GM18519 (cell line): ENCODE data around the gene CDSN.

Experiments used
- ATAC-seq: cut with Tn5 transposase; IDR thresholded peaks from one replicate; pipeline ENCODE4 v1.9.1; 2021; ENCODE audit warnings: mild to moderate bottlenecking, moderate library complexity; ENCODE audit not compliant: unreplicated experiment, low FRiP score

The CDSN gene

GRCh38 chr6:31121131-31121790, 1.0 kb upstream of the CDSN start:
- ATAC-seq: no peak

GRCh38 chr6:31118178-31118577, 2.1 kb downstream of the CDSN start:
- ATAC-seq: no peak

GRCh38 chr6:31116661-31117385, 3.4 kb downstream of the CDSN start:
- ATAC-seq: no peak

GRCh38 chr6:31115941-31116560, 4.2 kb downstream of the CDSN start:
- ATAC-seq: no peak

GRCh38 chr6:31114970-31115849, 5.0 kb downstream of the CDSN start:
- ATAC-seq: no peak

- ATAC-seq: no peak
These were observed 5.7 kb downstream of the CDSN start, which contains the start of gene PSORS1C1 for GRCh38 chr6:31114541-31114878. Gene PSORS1C1 (plus strand): TSS chr6:31114800. CDS start chr6:31129633, 14,833 bp downstream.

GRCh38 chr6:31113861-31114540, 6.2 kb downstream of the CDSN start:
- ATAC-seq: no peak

- ATAC-seq: no peak
These were observed 7.8 kb downstream of the CDSN start, which contains the start of gene C6orf15 for GRCh38 chr6:31112478-31112877. Gene C6orf15 (minus strand): TSS chr6:31112575. CDS start chr6:31112555, 20 bp downstream.

- no peak for ATAC-seq
These were observed 8.5 kb downstream of the CDSN start for GRCh38 chr6:31111712-31112111.

GRCh38 chr6:31110825-31111582, 9.2 kb downstream of the CDSN start:
- no peak for ATAC-seq

GRCh38 chr6:31107052-31107451, 13.2 kb downstream of the CDSN start:
- ATAC-seq: no peak

GRCh38 chr6:31103136-31103535, 17.1 kb downstream of the CDSN start:
- no peak for ATAC-seq

- ATAC-seq: no peak
These were observed 21.8 kb downstream of the CDSN start for GRCh38 chr6:31098449-31098938.

- ATAC-seq: no peak
These were observed 23.6 kb downstream of the CDSN start for GRCh38 chr6:31096656-31097055.

GRCh38 chr6:31096215-31096614, 24.0 kb downstream of the CDSN start:
- no peak for ATAC-seq

GRCh38 chr6:31094389-31094881, 25.8 kb downstream of the CDSN start:
- ATAC-seq: no peak

GRCh38 chr6:31092769-31093505, 27.3 kb downstream of the CDSN start:
- no peak for ATAC-seq

- ATAC-seq: no peak
These were observed 28.0 kb downstream of the CDSN start for GRCh38 chr6:31092238-31092637.
